Ovary (tissue), 9 donors: ENCODE data around the gene CYP2U1. TPM values are rescaled to one million over a fixed set of nuclear protein-coding genes. Genes with fewer than 3 reads are reported as not detected.
"Not testable (repeated sequence)": the region's sequence is repeated elsewhere in the genome, so short reads cannot be mapped to it uniquely, and the experiment has no call there.

Experiments used
- DNase-seq, 5 donors: peaks; one replicate each; pipeline ENCODE4 v3.0.0-alpha.2; 2019 to 2020
- H3K27ac ChIP-seq, 2 donors: fragments of 200-600 bp; one replicate each; pipeline versions ENCODE4 v1.5.1 to v1.8.0; 2019 to 2022
- H3K27me3 ChIP-seq: fragments of 200-600 bp; one replicate; pipeline ENCODE4 v1.8.0; 2022
- H3K36me3 ChIP-seq: fragments of 200-600 bp; sonication (generic); one replicate; pipeline ENCODE4 v1.5.1; 2019
- H3K4me1 ChIP-seq: one replicate; pipeline ENCODE4 v1.8.1; 2013; ENCODE audit warnings: mild to moderate bottlenecking, moderate library complexity; ENCODE audit not compliant: insufficient read depth
- H3K4me3 ChIP-seq: fragments of 200-600 bp; sonication (generic); one replicate; pipeline ENCODE4 v1.5.1; 2017
- H3K9me3 ChIP-seq, 2 donors: fragments of 200-600 bp in 1 of 2; sonication (generic) in 1 of 2; one replicate each; pipeline versions ENCODE4 v1.5.1 to v1.8.1; 2013 to 2019; ENCODE audit warnings: mild to moderate bottlenecking in 1 of 2, moderate library complexity in 1 of 2
- EP300 ChIP-seq: sonication (generic); formaldehyde crosslinking; IDR thresholded peaks from one replicate; pipeline ENCODE4 v1.6.1; 2017; ENCODE audit warnings: antibody characterized with exemption
- POLR2A ChIP-seq: fragments of 450-650 bp; IDR thresholded peaks from one replicate; pipeline ENCODE4 v1.6.1; 2017; ENCODE audit warnings: antibody characterized with exemption, mild to moderate bottlenecking, moderate library complexity
- WGBS, 3 donors: extraction: QIAGEN DNeasy Blood & Tissue Kit in 1 of 3; methylation state at CpG; one replicate each; pipeline versions ENCODE4 v1.1.5 to v1.1.7; 2013 to 2017; 5-methylcytosine and 5-hydroxymethylcytosine counted together
- intact Hi-C, 4 donors: fragments of 100-400 bp; cut with DNase I; formaldehyde crosslinking; loops; one replicate each; pipeline versions ENCODE4 v1.11.0 to v1.15.1; 2022 to 2023
- polyA plus RNA-seq, 2 donors: library from polyadenylated mRNA; stranded (reverse); fragments of 200-250 nt in 1 of 2; fragments of 350-450 nt in 1 of 2; fragmentation: Illumina TruSeq in 1 of 2; extraction: RNeasy Lipid Tissue Mini Kit (QIAGEN cat#74804) in 1 of 2; gene quantifications; one replicate each; pipeline ENCODE4 v1.2.3, GENCODE V29; 2013 to 2014
- total RNA-seq, 7 donors: library from RNA; depleted of rRNA in 2 of 7; stranded (reverse); fragments of >200 nt in 2 of 7; fragmentation: NEBNext Ultra II Directional in 3 of 7; extraction: Animal tissue kit (Norgen Biotek cat#: 25700) in 3 of 7; gene quantifications; one replicate each; pipeline versions ENCODE4 v1.1.0 to v1.2.4, GENCODE V29; 2016 to 2023
- TF ChIP-seq, protein P1 (sequence below), 3 donors: fragments of 450-650 bp in 2 of 3; fragments of 200-600 bp in 1 of 3; IDR thresholded peaks; one replicate each; pipeline versions ENCODE4 v1.5.1 to v1.8.0; 2016 to 2022; ENCODE audit warnings: antibody characterized with exemption in 3 of 3, mild to moderate bottlenecking in 1 of 3
- donor health status: DM: no; HTN: no; CAD: no; lungs with moderate emphysema.
- donor health status: DM: no; HTN: no; CAD: no.
- donor health status: Bipolar disorder and iron deficiency.
- donor health status: DM: yes; HTN: yes; CAD: no.
- donor health status: DM: no; HTN: no; CAD: no.
- donor health status: DM: yes; HTN: yes; CAD: no.

Gene CYP2U1
- total and polyA plus RNA-seq, 9 donors, result 7.2 to 19.7 (median 11.9) TPM

DNA sequence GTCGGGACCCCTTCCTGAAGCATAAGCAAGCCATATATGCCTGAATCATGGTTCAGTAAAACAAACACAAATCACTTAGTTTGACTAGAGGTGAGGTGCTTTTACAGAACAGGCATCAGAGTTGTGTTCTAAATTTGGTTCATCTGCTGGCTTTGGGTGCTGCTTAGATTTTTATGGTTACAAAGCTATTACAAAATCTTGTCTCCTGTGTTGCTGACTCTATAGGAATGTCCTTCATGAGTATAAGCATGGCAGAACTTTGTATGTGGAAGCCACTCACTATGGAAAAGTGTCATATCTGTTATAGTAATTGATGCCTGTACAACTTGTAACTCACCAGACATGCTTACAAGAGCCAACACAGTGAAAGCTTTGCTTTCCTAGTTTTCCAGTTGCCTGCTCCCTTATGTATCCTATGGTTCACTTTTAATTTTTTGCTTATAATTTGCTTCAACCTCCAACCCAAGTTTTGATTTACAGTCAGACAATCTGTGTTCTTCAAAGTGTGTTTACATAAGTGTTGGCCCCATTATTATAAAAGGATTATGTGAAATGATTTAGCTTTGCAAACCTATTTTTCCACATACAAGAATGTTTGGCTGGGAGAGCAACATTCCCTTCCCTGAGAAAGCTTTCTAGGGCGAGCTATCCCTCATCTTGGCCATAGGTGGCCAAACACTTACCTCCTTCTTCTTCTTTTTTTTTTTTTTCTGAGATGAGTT is 30.0 kb upstream of the CYP2U1 start:
- 88 to 93% (median 93%) methylated on average over 2 of the region's 2 CpGs for WGBS, 3 donors
- H3K27ac ChIP-seq, result no peak overlapping the region
- H3K36me3 ChIP-seq, result no peaks in the 10 kb centered on the region
- DNase-seq, result no peak
- H3K9me3 ChIP-seq, result no peaks in the 10 kb centered on the region
- H3K4me1 ChIP-seq, result no peaks in the 10 kb centered on the region
- TF ChIP-seq, protein P1, sequence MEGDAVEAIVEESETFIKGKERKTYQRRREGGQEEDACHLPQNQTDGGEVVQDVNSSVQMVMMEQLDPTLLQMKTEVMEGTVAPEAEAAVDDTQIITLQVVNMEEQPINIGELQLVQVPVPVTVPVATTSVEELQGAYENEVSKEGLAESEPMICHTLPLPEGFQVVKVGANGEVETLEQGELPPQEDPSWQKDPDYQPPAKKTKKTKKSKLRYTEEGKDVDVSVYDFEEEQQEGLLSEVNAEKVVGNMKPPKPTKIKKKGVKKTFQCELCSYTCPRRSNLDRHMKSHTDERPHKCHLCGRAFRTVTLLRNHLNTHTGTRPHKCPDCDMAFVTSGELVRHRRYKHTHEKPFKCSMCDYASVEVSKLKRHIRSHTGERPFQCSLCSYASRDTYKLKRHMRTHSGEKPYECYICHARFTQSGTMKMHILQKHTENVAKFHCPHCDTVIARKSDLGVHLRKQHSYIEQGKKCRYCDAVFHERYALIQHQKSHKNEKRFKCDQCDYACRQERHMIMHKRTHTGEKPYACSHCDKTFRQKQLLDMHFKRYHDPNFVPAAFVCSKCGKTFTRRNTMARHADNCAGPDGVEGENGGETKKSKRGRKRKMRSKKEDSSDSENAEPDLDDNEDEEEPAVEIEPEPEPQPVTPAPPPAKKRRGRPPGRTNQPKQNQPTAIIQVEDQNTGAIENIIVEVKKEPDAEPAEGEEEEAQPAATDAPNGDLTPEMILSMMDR (IDR thresholded peaks at IDR 0.05), result no peak
- TF ChIP-seq EP300 (no peak), POLR2A (no peak)
- H3K27me3 ChIP-seq, result no peaks in the 10 kb centered on the region
- no peak overlapping the region for H3K4me3 ChIP-seq
- intact Hi-C loops, result no loop called here

DNA sequence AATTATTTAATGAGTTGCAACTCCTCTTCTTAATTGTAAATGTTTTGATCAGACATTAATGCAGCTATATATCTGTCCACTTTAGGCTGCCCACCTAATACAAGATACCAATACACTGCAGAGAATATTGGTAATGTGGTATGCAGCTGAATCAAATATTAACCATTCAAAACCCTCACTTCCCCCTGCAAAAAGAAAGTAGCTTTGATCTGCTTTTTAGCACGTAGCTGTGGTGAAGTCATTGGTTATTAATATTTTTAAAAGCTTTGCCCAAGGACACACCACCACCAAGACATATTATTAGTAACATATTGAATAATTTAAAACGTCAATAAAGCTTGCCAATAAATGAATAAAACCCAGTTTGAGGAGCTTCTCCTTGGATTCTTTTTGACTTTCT is 28.6 kb upstream of the CYP2U1 start:
- Histone ChIP-seq H3K36me3 (no peaks in the 10 kb centered on the region), H3K27me3 (no peaks in the 10 kb centered on the region), H3K4me3 (no peak overlapping the region), H3K4me1 (no peaks in the 10 kb centered on the region), H3K9me3 (no peaks in the 10 kb centered on the region), H3K27ac (no peak overlapping the region)
- TF ChIP-seq POLR2A (no peak), EP300 (no peak)
- TF ChIP-seq, protein P1 (IDR thresholded peaks at IDR 0.05), result no peak
- intact Hi-C loops, result no loop called here
- 85 to 90% (median 87%) methylated on average over 2 of the region's 2 CpGs for WGBS, 3 donors
- no peak for DNase-seq

DNA sequence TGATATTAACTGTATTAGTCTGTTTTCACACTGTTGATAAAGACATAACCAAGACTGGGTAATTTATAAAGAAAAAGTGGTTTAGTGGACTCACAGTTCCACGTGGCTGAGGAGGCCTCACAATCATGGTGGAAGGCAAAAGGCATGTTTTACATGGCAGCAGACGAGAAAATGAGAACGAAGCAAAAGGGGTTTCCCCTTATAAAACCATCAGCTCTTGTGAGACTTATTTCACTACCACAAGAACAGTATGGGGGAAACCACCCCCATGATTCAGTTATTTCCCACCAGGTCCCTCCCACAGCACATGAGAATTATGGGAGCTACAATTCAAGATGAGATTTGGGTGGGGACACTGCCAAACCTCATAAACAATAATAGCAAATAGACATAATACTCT is 26.3 kb upstream of the CYP2U1 start:
- intact Hi-C loops, result loop anchor here (5.0 kb wide), 3 partner anchors 143 to 153 kb away; no protein-coding TSS in a partner anchor
- WGBS, 3 donors, result 90 to 96% (median 91%) methylated on average over 3 of the region's 3 CpGs
- H3K36me3 ChIP-seq, H3K4me3 ChIP-seq, H3K27me3 ChIP-seq, H3K27ac ChIP-seq, DNase-seq, H3K9me3 ChIP-seq, H3K4me1 ChIP-seq: not testable (repeated sequence)

DNA sequence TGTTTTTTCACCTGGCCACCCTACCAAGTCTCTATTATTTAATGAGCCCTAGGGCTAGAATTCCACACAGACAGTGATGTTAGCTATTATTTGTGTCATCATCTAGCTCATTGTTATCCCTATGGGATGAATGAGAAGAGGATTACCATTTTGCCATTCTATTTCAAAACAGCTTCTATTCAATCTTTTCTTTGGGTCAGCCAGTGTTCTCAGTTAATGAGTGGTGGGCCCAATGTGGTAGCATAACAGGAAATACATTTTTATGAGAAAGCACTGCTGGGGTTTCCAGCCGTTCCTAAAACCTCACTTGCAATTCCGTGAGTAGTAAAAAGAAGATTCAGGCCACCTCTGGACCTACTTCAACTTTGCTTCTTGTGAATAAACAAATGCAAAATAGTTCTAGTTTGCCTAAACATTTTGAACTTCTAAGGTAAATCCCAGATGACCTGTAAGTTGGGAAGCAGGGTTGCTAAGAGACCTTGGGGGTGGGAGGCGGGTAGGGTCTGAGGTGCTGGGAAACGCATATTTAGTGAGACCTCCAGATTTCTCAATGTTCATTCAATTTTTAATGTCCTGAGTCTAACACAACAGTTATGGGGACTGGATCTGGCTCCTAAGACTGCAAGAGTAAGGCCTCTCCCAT is 24.8 kb upstream of the CYP2U1 start:
- DNase-seq, result no peak
- Histone ChIP-seq H3K27me3 (no peaks in the 10 kb centered on the region), H3K27ac (no peak overlapping the region), H3K36me3 (no peaks in the 10 kb centered on the region), H3K9me3 (no peaks in the 10 kb centered on the region), H3K4me3 (no peak overlapping the region), H3K4me1 (no peaks in the 10 kb centered on the region)
- TF ChIP-seq, protein P1 (IDR thresholded peaks at IDR 0.05), result no peak
- TF ChIP-seq EP300, result no peak
- no peak for TF ChIP-seq POLR2A
- whole genome bisulfite sequencing, 3 donors, result 95 to 96% (median 96%) methylated on average over 4 of the region's 4 CpGs
- intact Hi-C loops, result loop anchor here (5.0 kb wide), 3 partner anchors 144 to 154 kb away; no protein-coding TSS in a partner anchor

DNA sequence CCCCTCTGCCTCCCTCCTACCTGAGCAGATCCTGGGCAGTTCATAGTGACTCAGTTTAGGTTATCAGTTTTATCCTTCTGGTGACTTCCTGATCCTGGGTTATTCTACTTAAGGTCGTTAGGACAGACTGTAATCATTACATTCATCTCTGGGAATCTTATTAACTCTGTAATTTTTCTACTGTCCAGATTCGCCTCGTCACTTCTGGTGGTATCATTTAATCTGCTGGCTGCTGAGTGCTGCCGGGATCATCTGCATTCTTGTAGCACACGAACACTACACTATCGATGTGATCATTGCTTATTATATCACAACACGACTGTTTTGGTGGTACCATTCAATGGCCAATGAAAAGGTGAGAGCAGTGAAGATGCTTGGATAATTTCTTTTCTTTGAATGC is 23.0 kb upstream of the CYP2U1 start:
- intact Hi-C loops, result loop anchor here (5.0 kb wide), 3 partner anchors 146 to 156 kb away; no protein-coding TSS in a partner anchor
- WGBS, 3 donors, result 88 to 91% (median 90%) methylated on average over 7 of the region's 7 CpGs
- DNase-seq, result no peak
- H3K36me3 ChIP-seq, result no peaks in the 10 kb centered on the region
- no peak overlapping the region for H3K4me3 ChIP-seq
- no peaks in the 10 kb centered on the region for H3K27me3 ChIP-seq
- no peaks in the 10 kb centered on the region for H3K4me1 ChIP-seq
- no peak for TF ChIP-seq POLR2A
- no peak overlapping the region for H3K27ac ChIP-seq
- no peaks in the 10 kb centered on the region for H3K9me3 ChIP-seq
